Right cardiac atrium (tissue), 5 donors: ENCODE measurements around the gene SYT15. TPM values are rescaled to one million over a fixed set of nuclear protein-coding genes. Genes with fewer than 3 reads are reported as not detected.
A peak's percentile ranks its signal among the peaks of the same experiment; 100 is the strongest.

ENCODE experiments used
- ATAC-seq, 2 donors: fragments of 200-7000 bp; cut with Tn5 transposase; one replicate each; pipeline versions ENCODE4 v1.8.0 to v1.9.1; 2020; ENCODE audit warnings: moderate library complexity in 2 of 2, mild to moderate bottlenecking in 1 of 2
- DNase-seq, 3 donors: peaks; one replicate each; pipeline ENCODE4 v3.0.0-alpha.2; 2020
- H3K27ac ChIP-seq: one replicate; pipeline ENCODE4 v1.5.1; 2013; ENCODE audit warnings: mild to moderate bottlenecking, low read length, control low read depth, moderate library complexity
- H3K27me3 ChIP-seq: one replicate; pipeline ENCODE4 v1.6.1; 2013; ENCODE audit not compliant: control insufficient read depth, insufficient read depth
- H3K4me1 ChIP-seq: one replicate; pipeline ENCODE4 v1.6.1; 2013; ENCODE audit warnings: low read length; ENCODE audit not compliant: control insufficient read depth, insufficient read depth
- H3K4me3 ChIP-seq: one replicate; pipeline ENCODE4 v1.5.1; 2013; ENCODE audit warnings: low read length, control low read depth
- H3K9me3 ChIP-seq: one replicate; pipeline ENCODE4 v1.6.1; 2013; ENCODE audit warnings: low read length; ENCODE audit not compliant: control insufficient read depth
- WGBS: extraction: QIAGEN DNeasy Blood & Tissue Kit; methylation state at CpG from one replicate; pipeline ENCODE4 v1.1.7; 2013; 5-methylcytosine and 5-hydroxymethylcytosine counted together
- intact Hi-C, 4 donors: fragments of 100-400 bp; cut with DNase I; formaldehyde crosslinking; loops; one replicate each; pipeline versions ENCODE4 v1.11.0 to v1.14.0; 2022 to 2023
- polyA plus RNA-seq: library from polyadenylated mRNA; stranded (reverse); fragments of 200-250 nt; gene quantifications from one replicate; pipeline ENCODE4 v1.2.3, GENCODE V29; 2013
- total RNA-seq, 4 donors: library from RNA; stranded (reverse); fragmentation: NEBNext Ultra II Directional; extraction: Animal tissue kit (Norgen Biotek cat#: 25700); gene quantifications; one replicate each; pipeline ENCODE4 v1.2.1, GENCODE V29; 2021
- donor health status: healthy with polysubstance abuse.
- donor health status: DM: no; HTN: yes; CAD: no.
- donor health status: DM: no; HTN: no; CAD: no.
- donor health status: DM: no; HTN: yes; CAD: no; lungs with severe emphysema.
- donor health status: DM: yes; HTN: yes; CAD: no.

Gene SYT15
- total and polyA plus RNA-seq, 5 donors = 2.6 to 4.1 (median 3.3) TPM

- 79% methylated on average over 2 of the region's 2 CpGs for WGBS
These were observed 25.5 kb upstream of the SYT15 start for GRCh38 chr10:46553238-46554049.

GRCh38 chr10:46554166-46554781 lies 24.7 kb upstream of the SYT15 start:
- ATAC-seq = no peak
- H3K27ac ChIP-seq = no peak overlapping the region
- WGBS = 88% methylated on average over 7 of the region's 7 CpGs
- intact Hi-C loops = no loop called here
- DNase-seq = no peak
- H3K4me3 ChIP-seq = no peak overlapping the region
- H3K4me1 ChIP-seq = no peaks in the 10 kb centered on the region
- no peaks in the 10 kb centered on the region for H3K27me3 ChIP-seq
- H3K9me3 ChIP-seq = no peaks in the 10 kb centered on the region

More at GRCh38 chr10:46553238-46554049, 25.5 kb upstream of the SYT15 start:
- H3K4me1 ChIP-seq = no peaks in the 10 kb centered on the region
- H3K9me3 ChIP-seq = no peaks in the 10 kb centered on the region
- no peak overlapping the region for H3K27ac ChIP-seq
- no peak for ATAC-seq
- no peaks in the 10 kb centered on the region for H3K27me3 ChIP-seq
- peak in 2 of 3 donors; percentile 24 to 60 for DNase-seq
- no peak overlapping the region for H3K4me3 ChIP-seq
- intact Hi-C loops = no loop called here

- H3K27me3 ChIP-seq = no peaks in the 10 kb centered on the region
These were observed 23.6 kb upstream of the SYT15 start for GRCh38 chr10:46555366-46555712.

GRCh38 chr10:46555713-46556514 lies 23.0 kb upstream of the SYT15 start:
- DNase-seq (peak in 2 of 3 donors; percentile 54 to 64), ATAC-seq (peak in 1 of 2 donors; percentile 1)
- Histone ChIP-seq H3K27me3 (no peaks in the 10 kb centered on the region), H3K27ac (no peak overlapping the region), H3K9me3 (no peaks in the 10 kb centered on the region), H3K4me3 (peak overlapping the region; percentile 45), H3K4me1 (no peaks in the 10 kb centered on the region)
- intact Hi-C loops = no loop called here
- 30% methylated on average over 47 of the region's 47 CpGs for WGBS

More at GRCh38 chr10:46555366-46555712, 23.6 kb upstream of the SYT15 start:
- DNase-seq (no peak), ATAC-seq (no peak)
- Histone ChIP-seq H3K4me3 (no peak overlapping the region), H3K9me3 (no peaks in the 10 kb centered on the region), H3K4me1 (no peaks in the 10 kb centered on the region), H3K27ac (no peak overlapping the region)
- 81% methylated on average over 4 of the region's 4 CpGs for WGBS
- intact Hi-C loops = no loop called here

- ATAC-seq (peak in 1 of 2 donors; percentile 5), DNase-seq (peak in 2 of 3 donors; percentile 58 to 72)
- H3K4me1 ChIP-seq = no peaks in the 10 kb centered on the region
- 5% methylated on average over 74 of the region's 74 CpGs for WGBS
- intact Hi-C loops = no loop called here
- peak within 1 kb of the TSS; percentile 45 for H3K4me3 ChIP-seq
- H3K9me3 ChIP-seq = no peaks in the 10 kb centered on the region
- H3K27me3 ChIP-seq = no peaks in the 10 kb centered on the region
- H3K27ac ChIP-seq = no peak within 1 kb of the TSS
These were observed 22.2 kb upstream of the SYT15 start, which contains the start of gene GPRIN2 for GRCh38 chr10:46556515-46557318. Gene GPRIN2 (minus strand): TSS chr10:46556658. CDS start chr10:46550736, 5,922 bp downstream.

GRCh38 chr10:46557319-46558121 lies 21.4 kb upstream of the SYT15 start:
- Histone ChIP-seq H3K4me1 (no peaks in the 10 kb centered on the region), H3K9me3 (no peaks in the 10 kb centered on the region), H3K4me3 (no peak overlapping the region), H3K27me3 (no peaks in the 10 kb centered on the region), H3K27ac (no peak overlapping the region)
- DNase-seq (peak in 2 of 3 donors; percentile 60 to 71), ATAC-seq (no peak)
- intact Hi-C loops = no loop called here
- WGBS = 89% methylated on average over 33 of the region's 33 CpGs

GRCh38 chr10:46558122-46558391 lies 20.9 kb upstream of the SYT15 start:
- no peak for DNase-seq
- Histone ChIP-seq H3K4me3 (no peak overlapping the region), H3K27me3 (no peaks in the 10 kb centered on the region), H3K4me1 (no peaks in the 10 kb centered on the region), H3K27ac (no peak overlapping the region), H3K9me3 (no peaks in the 10 kb centered on the region)
- ATAC-seq = no peak
- intact Hi-C loops = no loop called here
- WGBS = 44% methylated on average over 1 of the region's 1 CpG

GRCh38 chr10:46558392-46559185 lies 20.3 kb upstream of the SYT15 start:
- Histone ChIP-seq H3K9me3 (no peaks in the 10 kb centered on the region), H3K27ac (no peak overlapping the region), H3K4me3 (no peak overlapping the region), H3K4me1 (no peaks in the 10 kb centered on the region), H3K27me3 (no peaks in the 10 kb centered on the region)
- ATAC-seq = no peak
- 80% methylated on average over 9 of the region's 9 CpGs for WGBS
- peak in 2 of 3 donors; percentile 17 to 41 for DNase-seq
- intact Hi-C loops = no loop called here

- H3K9me3 ChIP-seq = no peaks in the 10 kb centered on the region
- no peak overlapping the region for H3K4me3 ChIP-seq
- H3K4me1 ChIP-seq = no peaks in the 10 kb centered on the region
- DNase-seq (peak in 2 of 3 donors; percentile 29 to 58), ATAC-seq (no peak)
- no peaks in the 10 kb centered on the region for H3K27me3 ChIP-seq
- intact Hi-C loops = no loop called here
- no peak overlapping the region for H3K27ac ChIP-seq
- WGBS = 93% methylated on average over 5 of the region's 5 CpGs
These were observed 19.7 kb upstream of the SYT15 start for GRCh38 chr10:46559231-46559671.
